Activated CD8-positive, alpha-beta T cell treated with anti-CD3 and anti-CD28 coated beads for 36 hours (primary cell): ENCODE measurements around the gene RAP1A. TPM values are rescaled to one million over a fixed set of nuclear protein-coding genes. Genes with fewer than 3 reads are reported as not detected.

ENCODE experiments used
- ATAC-seq: fragments of 200-7000 bp; cut with Tn5 transposase; one replicate; pipeline ENCODE4 v1.10.0; 2021; ENCODE audit warnings: mild to moderate bottlenecking, moderate library complexity
- CTCF ChIA-PET: fragments of 350-600 bp; sonication (Branson Sonifier 250); formaldehyde crosslinking; loops from one replicate; lab custom pipeline; 2021; ENCODE audit warnings: antibody characterized with exemption; lab: Charles Lee
- POLR2A ChIA-PET: fragments of 350-600 bp; sonication (Branson Sonifier 250); formaldehyde crosslinking; loops from one replicate; lab custom pipeline; 2021; ENCODE audit warnings: antibody characterized with exemption; lab: Charles Lee
- DNase-seq: peaks from one replicate; pipeline ENCODE4 v3.0.0-alpha.2; 2020
- H3K27ac Mint-ChIP-seq: one replicate; pipeline ENCODE4 v1.8.0; 2021; ENCODE audit warnings: mild to moderate bottlenecking, mixed read lengths
- H3K27me3 Mint-ChIP-seq: one replicate; pipeline ENCODE4 v1.8.0; 2021; ENCODE audit warnings: mixed read lengths
- H3K36me3 Mint-ChIP-seq: one replicate; pipeline ENCODE4 v1.8.0; 2021; ENCODE audit warnings: low read depth, mixed read lengths
- H3K4me1 Mint-ChIP-seq: one replicate; pipeline ENCODE4 v1.8.0; 2021; ENCODE audit warnings: low read depth, mixed read lengths
- H3K4me3 Mint-ChIP-seq: one replicate; pipeline ENCODE4 v1.8.0; 2021; ENCODE audit warnings: mild to moderate bottlenecking, moderate library complexity, mixed read lengths
- H3K9me3 Mint-ChIP-seq: one replicate; pipeline ENCODE4 v1.8.0; 2021; ENCODE audit warnings: mixed read lengths
- intact Hi-C: fragments of 100-400 bp; cut with micrococcal nuclease; formaldehyde crosslinking; loops from one replicate; pipeline ENCODE4 v1.10.0; 2022
- total RNA-seq, 2 experiments: library from RNA; stranded (reverse); gene quantifications; one replicate each; pipeline ENCODE4 v1.2.3, GENCODE V29; 2021
- TF ChIP-seq, protein P1 (sequence below): fragments of 200-600 bp; IDR thresholded peaks from one replicate; pipeline ENCODE4 v1.8.0; 2022; ENCODE audit warnings: antibody characterized with exemption, mild to moderate bottlenecking

The RAP1A gene
- total RNA-seq, 2 experiments from 2014 or later = 197 to 198 TPM

- CTCF ChIA-PET = no interaction called here
- intact Hi-C loops = no loop called here
- POLR2A ChIA-PET = interaction anchor here (1.3 kb wide), 1 partner anchor 15 kb away, joined by 3 read pairs; no protein-coding TSS in a partner anchor
- Mint-ChIP-seq H3K27ac (no peak overlapping the region), H3K36me3 (peaks cover 52% of the 10 kb centered on the region), H3K9me3 (peaks cover 2% of the 10 kb centered on the region), H3K4me3 (no peak overlapping the region), H3K27me3 (no peaks in the 10 kb centered on the region), H3K4me1 (peaks cover 41% of the 10 kb centered on the region)
- DNase-seq (no peak), ATAC-seq (no peak)
- TF ChIP-seq, protein P1, sequence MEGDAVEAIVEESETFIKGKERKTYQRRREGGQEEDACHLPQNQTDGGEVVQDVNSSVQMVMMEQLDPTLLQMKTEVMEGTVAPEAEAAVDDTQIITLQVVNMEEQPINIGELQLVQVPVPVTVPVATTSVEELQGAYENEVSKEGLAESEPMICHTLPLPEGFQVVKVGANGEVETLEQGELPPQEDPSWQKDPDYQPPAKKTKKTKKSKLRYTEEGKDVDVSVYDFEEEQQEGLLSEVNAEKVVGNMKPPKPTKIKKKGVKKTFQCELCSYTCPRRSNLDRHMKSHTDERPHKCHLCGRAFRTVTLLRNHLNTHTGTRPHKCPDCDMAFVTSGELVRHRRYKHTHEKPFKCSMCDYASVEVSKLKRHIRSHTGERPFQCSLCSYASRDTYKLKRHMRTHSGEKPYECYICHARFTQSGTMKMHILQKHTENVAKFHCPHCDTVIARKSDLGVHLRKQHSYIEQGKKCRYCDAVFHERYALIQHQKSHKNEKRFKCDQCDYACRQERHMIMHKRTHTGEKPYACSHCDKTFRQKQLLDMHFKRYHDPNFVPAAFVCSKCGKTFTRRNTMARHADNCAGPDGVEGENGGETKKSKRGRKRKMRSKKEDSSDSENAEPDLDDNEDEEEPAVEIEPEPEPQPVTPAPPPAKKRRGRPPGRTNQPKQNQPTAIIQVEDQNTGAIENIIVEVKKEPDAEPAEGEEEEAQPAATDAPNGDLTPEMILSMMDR = no peak
Measured at GRCh38 chr1:111690306-111690617, 70.7 kb downstream of the RAP1A start.

GRCh38 chr1:111691886-111692285 lies 72.3 kb downstream of the RAP1A start:
- no peaks in the 10 kb centered on the region for H3K27me3 Mint-ChIP-seq
- H3K9me3 Mint-ChIP-seq = no peaks in the 10 kb centered on the region
- H3K36me3 Mint-ChIP-seq = peaks cover 57% of the 10 kb centered on the region
- ATAC-seq (no peak), DNase-seq (no peak)
- H3K4me3 Mint-ChIP-seq = no peak overlapping the region
- peak overlapping the region; percentile 4 for H3K27ac Mint-ChIP-seq
- ChIA-PET POLR2A (no interaction called here), CTCF (interaction anchor here (2.1 to 4.4 kb wide), 3 partner anchors 10 to 184 kb away, joined by 6 to 26 read pairs (median 11); no protein-coding TSS in a partner anchor)
- intact Hi-C loops = no loop called here
- peaks cover 49% of the 10 kb centered on the region for H3K4me1 Mint-ChIP-seq
- TF ChIP-seq, protein P1 = no peak

DNA sequence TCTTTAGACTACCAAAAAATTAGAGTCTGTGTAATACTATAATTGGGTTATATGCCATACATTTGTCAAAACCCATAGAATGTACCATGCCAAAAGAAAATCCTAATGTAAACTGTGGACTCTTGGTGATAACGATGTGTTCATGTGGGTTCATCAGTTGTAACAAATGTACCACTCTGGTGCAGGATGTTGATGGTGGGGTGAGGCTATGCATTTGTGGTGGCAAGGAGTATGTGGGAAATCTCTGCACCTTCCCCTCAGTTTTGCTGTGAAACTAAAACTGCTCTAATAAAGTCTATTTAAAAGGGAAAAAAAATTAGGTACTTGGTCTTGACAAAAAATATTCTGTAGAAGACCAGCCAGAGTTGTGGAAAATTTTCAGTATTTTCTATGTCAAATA lies 76.2 kb downstream of the RAP1A start:
- peaks cover 61% of the 10 kb centered on the region for H3K4me1 Mint-ChIP-seq
- H3K36me3 Mint-ChIP-seq = peaks cover 68% of the 10 kb centered on the region
- no peaks in the 10 kb centered on the region for H3K9me3 Mint-ChIP-seq
- POLR2A ChIA-PET = interaction anchor here (0.7 kb wide), 1 partner anchor 9 kb away, joined by 3 read pairs; no protein-coding TSS in a partner anchor
- H3K4me3 Mint-ChIP-seq = no peak overlapping the region
- TF ChIP-seq, protein P1 = no peak
- intact Hi-C loops = no loop called here
- DNase-seq = no peak
- no peak for ATAC-seq
- H3K27ac Mint-ChIP-seq = peak overlapping the region; percentile 55
- H3K27me3 Mint-ChIP-seq = no peaks in the 10 kb centered on the region
- CTCF ChIA-PET = interaction anchor here (4.4 kb wide), 1 partner anchor 188 kb away, joined by 26 read pairs; no protein-coding TSS in a partner anchor

- peaks cover 63% of the 10 kb centered on the region for H3K4me1 Mint-ChIP-seq
- TF ChIP-seq, protein P1 = no peak
- DNase-seq (no peak), ATAC-seq (no peak)
- H3K27me3 Mint-ChIP-seq = no peaks in the 10 kb centered on the region
- CTCF ChIA-PET = no interaction called here
- H3K27ac Mint-ChIP-seq = peak overlapping the region; percentile 61
- H3K4me3 Mint-ChIP-seq = no peak overlapping the region
- intact Hi-C loops = no loop called here
- POLR2A ChIA-PET = no interaction called here
- peaks cover 69% of the 10 kb centered on the region for H3K36me3 Mint-ChIP-seq
- H3K9me3 Mint-ChIP-seq = no peaks in the 10 kb centered on the region
Measured at GRCh38 chr1:111696330-111696729, 76.7 kb downstream of the RAP1A start.

GRCh38 chr1:111699268-111699667 lies 79.7 kb downstream of the RAP1A start:
- intact Hi-C loops = no loop called here

More at GRCh38 chr1:111699268-111699667, 79.7 kb downstream of the RAP1A start:
- peaks cover 62% of the 10 kb centered on the region for H3K4me1 Mint-ChIP-seq
- TF ChIP-seq, protein P1 = no peak
- no peak overlapping the region for H3K4me3 Mint-ChIP-seq
- ChIA-PET CTCF (interaction anchor here (0.7 to 7.5 kb wide), 2 partner anchors 14 to 33 kb away, joined by 3 to 62 read pairs; no protein-coding TSS in a partner anchor), POLR2A (interaction anchor here (0.6 kb wide), 1 partner anchor 182 kb away, joined by 3 read pairs; no protein-coding TSS in a partner anchor)
- no peak for ATAC-seq
- no peaks in the 10 kb centered on the region for H3K9me3 Mint-ChIP-seq
- peaks cover 68% of the 10 kb centered on the region for H3K36me3 Mint-ChIP-seq
- DNase-seq = no peak
- H3K27ac Mint-ChIP-seq = peak overlapping the region; percentile 21
- no peaks in the 10 kb centered on the region for H3K27me3 Mint-ChIP-seq
